ENCODE measurements around the gene PADI3. TPM values are rescaled to one million over a fixed set of nuclear protein-coding genes. Genes with fewer than 3 reads are reported as not detected.
A peak's percentile ranks its signal among the peaks of the same experiment; 100 is the strongest.

The PADI3 gene
- total and polyA plus RNA-seq, 9 of the 15 experiments (the other 6 are each of a cell fraction or from before 2014, with no cell fraction given), result not detected

DNA sequence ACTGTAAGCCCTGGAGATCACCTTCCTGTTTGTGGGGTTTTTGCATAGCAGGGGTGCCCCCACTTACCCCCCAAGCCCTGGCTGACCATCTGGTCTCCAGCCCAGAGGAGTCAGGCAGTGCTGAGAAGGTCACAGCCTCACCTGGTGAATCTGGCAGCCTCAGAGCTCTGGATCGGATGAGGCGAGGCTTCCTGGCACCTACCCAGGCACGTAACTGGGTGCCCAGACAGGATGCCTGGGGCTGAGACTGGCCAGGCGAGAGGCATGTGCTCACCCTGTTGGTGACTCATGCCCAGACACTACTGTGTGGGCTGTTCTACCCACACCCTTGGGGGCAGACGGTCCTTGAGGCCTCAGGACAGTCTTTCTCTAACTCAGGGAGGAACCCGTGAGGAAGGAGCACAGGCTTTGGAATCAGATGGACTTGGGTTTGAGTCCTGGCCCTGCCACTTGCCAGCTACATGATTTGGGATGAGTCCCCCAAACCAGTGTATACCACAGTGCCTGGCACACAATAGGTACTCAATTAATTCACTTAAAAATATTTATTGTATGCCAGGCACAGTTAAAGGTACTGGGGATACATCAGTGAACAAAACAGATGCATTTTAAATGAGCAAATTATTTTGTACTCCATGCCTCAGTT lies 15.1 kb upstream of the PADI3 start:
- no peak overlapping the region for H2AFZ ChIP-seq (ENCODE audit: low read depth, low read length)
- no peaks in the 10 kb centered on the region for H3K79me2 ChIP-seq (ENCODE audit: control insufficient read depth, insufficient read depth, low read length)
- peaks cover 4% of the 10 kb centered on the region for H3K9me1 ChIP-seq (ENCODE audit: control insufficient read depth, insufficient read depth, low read length)
- peaks cover 0 to 3% of the 10 kb centered on the region in 2 experiments; a peak in 1 of 5 replicates for H3K4me1 ChIP-seq (replicated peaks in 1 of 2; ENCODE audit: control insufficient read depth in 2 of 2, insufficient read depth in 2 of 2, low read length in 2 of 2)
- no peak overlapping the region for H3K4me2 ChIP-seq (ENCODE audit: insufficient read depth, low read length)
- BruUV-seq (replicated peaks), result no TSS peak
- DNase-seq (ENCODE audit: extremely low read depth in 1 of 4, low spot score in 3 of 4) (no peak), FAIRE-seq (no peak), ATAC-seq (no peak)
- CTCF ChIA-PET (ENCODE audit: low intra/inter-chr PET ratio), result no interaction called here
- H3K36me3 ChIP-seq (ENCODE audit: control insufficient read depth, insufficient read depth, low read length), result no peaks in the 10 kb centered on the region
- H3K27me3 ChIP-seq (ENCODE audit: control insufficient read depth in 2 of 2, insufficient read depth in 2 of 2, low read length in 2 of 2), result peaks cover 2 to 56% of the 10 kb centered on the region in 2 experiments
- POLR2A ChIA-PET, result interaction anchor here (0.9 to 1.4 kb wide), 4 partner anchors 11 to 112 kb away, joined by 3 to 4 read pairs (median 3); no protein-coding TSS in a partner anchor
- no peaks in the 10 kb centered on the region for H3K9me3 ChIP-seq (replicated peaks; ENCODE audit: control insufficient read depth, insufficient read depth, low read depth, low read length)
- intact Hi-C loops (cut with micrococcal nuclease), result no loop called here
- peaks cover 14% of the 10 kb centered on the region for H4K20me1 ChIP-seq (replicated peaks; ENCODE audit: control insufficient read depth, insufficient read depth, low read length)
- TF ChIP-seq, protein P1, sequence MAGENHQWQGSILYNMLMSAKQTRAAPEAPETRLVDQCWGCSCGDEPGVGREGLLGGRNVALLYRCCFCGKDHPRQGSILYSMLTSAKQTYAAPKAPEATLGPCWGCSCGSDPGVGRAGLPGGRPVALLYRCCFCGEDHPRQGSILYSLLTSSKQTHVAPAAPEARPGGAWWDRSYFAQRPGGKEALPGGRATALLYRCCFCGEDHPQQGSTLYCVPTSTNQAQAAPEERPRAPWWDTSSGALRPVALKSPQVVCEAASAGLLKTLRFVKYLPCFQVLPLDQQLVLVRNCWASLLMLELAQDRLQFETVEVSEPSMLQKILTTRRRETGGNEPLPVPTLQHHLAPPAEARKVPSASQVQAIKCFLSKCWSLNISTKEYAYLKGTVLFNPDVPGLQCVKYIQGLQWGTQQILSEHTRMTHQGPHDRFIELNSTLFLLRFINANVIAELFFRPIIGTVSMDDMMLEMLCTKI (IDR thresholded peaks at IDR 0.05; ENCODE audit: partially characterized antibody), result no peak
- no peak for TF ChIP-seq NFIX (CRISPR knock-in tag; IDR thresholded peaks at IDR 0.05; ENCODE audit: low read depth)
- WGBS (ENCODE audit: insufficient coverage, low coverage, missing lambda C conversion rate), result 2% methylated on average over 6 of the region's 6 CpGs
- in situ Hi-C loops (cut with MboI), result loop anchor here (5.0 kb wide), 1 partner anchor 106 kb away; no protein-coding TSS in a partner anchor
- H3K4me3 ChIP-seq, result no peak overlapping the region
- H3K27ac ChIP-seq (ENCODE audit: extremely low read depth, low read depth, low read length), result no peak overlapping the region
- H3K9ac ChIP-seq (ENCODE audit: insufficient read depth in 1 of 2, low read depth in 2 of 2, low read length in 2 of 2), result no peak overlapping the region

- ATAC-seq, result no peak
- POLR2A ChIA-PET, result interaction anchor here (0.9 to 1.4 kb wide), 3 partner anchors 11 to 113 kb away, joined by 3 read pairs; no protein-coding TSS in a partner anchor
Observed at GRCh38 chr1:17234405-17234804, 14.5 kb upstream of the PADI3 start.

More at GRCh38 chr1:17234405-17234804, 14.5 kb upstream of the PADI3 start:
- H3K79me2 ChIP-seq (ENCODE audit: control insufficient read depth, insufficient read depth, low read length), result no peaks in the 10 kb centered on the region
- peaks cover 0 to 3% of the 10 kb centered on the region in 2 experiments; a peak in 1 of 5 replicates for H3K4me1 ChIP-seq (replicated peaks in 1 of 2; ENCODE audit: control insufficient read depth in 2 of 2, insufficient read depth in 2 of 2, low read length in 2 of 2)
- H3K36me3 ChIP-seq (ENCODE audit: control insufficient read depth, insufficient read depth, low read length), result no peaks in the 10 kb centered on the region
- H3K9ac ChIP-seq (ENCODE audit: insufficient read depth in 1 of 2, low read depth in 2 of 2, low read length in 2 of 2), result no peak overlapping the region
- intact Hi-C loops (cut with micrococcal nuclease) (no loop called here), in situ Hi-C loops (cut with MboI) (loop anchor here (5.0 kb wide), 1 partner anchor 107 kb away; no protein-coding TSS in a partner anchor)
- no peak for FAIRE-seq
- peaks cover 11% of the 10 kb centered on the region for H4K20me1 ChIP-seq (replicated peaks; ENCODE audit: control insufficient read depth, insufficient read depth, low read length)
- BruUV-seq (replicated peaks), result no TSS peak
- peaks cover 4% of the 10 kb centered on the region for H3K9me1 ChIP-seq (ENCODE audit: control insufficient read depth, insufficient read depth, low read length)
- H3K4me2 ChIP-seq (ENCODE audit: insufficient read depth, low read length), result no peak overlapping the region
- peak; percentile 59 for TF ChIP-seq RBM25 (IDR thresholded peaks at IDR 0.05; ENCODE audit: low read depth, low read length, severe bottlenecking)
- TF ChIP-seq, protein P2, sequence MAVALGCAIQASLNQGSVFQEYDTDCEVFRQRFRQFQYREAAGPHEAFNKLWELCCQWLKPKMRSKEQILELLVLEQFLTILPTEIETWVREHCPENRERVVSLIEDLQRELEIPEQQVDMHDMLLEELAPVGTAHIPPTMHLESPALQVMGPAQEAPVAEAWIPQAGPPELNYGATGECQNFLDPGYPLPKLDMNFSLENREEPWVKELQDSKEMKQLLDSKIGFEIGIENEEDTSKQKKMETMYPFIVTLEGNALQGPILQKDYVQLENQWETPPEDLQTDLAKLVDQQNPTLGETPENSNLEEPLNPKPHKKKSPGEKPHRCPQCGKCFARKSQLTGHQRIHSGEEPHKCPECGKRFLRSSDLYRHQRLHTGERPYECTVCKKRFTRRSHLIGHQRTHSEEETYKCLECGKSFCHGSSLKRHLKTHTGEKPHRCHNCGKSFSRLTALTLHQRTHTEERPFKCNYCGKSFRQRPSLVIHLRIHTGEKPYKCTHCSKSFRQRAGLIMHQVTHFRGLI (CRISPR knock-in tag; IDR thresholded peaks at IDR 0.05), result no peak
- H3K27me3 ChIP-seq (ENCODE audit: control insufficient read depth in 2 of 2, insufficient read depth in 2 of 2, low read length in 2 of 2), result peaks cover 2 to 50% of the 10 kb centered on the region in 2 experiments
- CTCF ChIA-PET (ENCODE audit: low intra/inter-chr PET ratio), result no interaction called here
- WGBS (ENCODE audit: insufficient coverage, low coverage, missing lambda C conversion rate), result 0% methylated on average over 1 of the region's 1 CpG
- no peaks in the 10 kb centered on the region for H3K9me3 ChIP-seq (replicated peaks; ENCODE audit: control insufficient read depth, insufficient read depth, low read depth, low read length)
- no peak overlapping the region for H2AFZ ChIP-seq (ENCODE audit: low read depth, low read length)
- H3K4me3 ChIP-seq, result no peak overlapping the region
- no peak for DNase-seq (ENCODE audit: extremely low read depth in 1 of 4, low spot score in 3 of 4)
- no peak overlapping the region for H3K27ac ChIP-seq (ENCODE audit: extremely low read depth, low read depth, low read length)
